Pons (tissue), 1 donor: ENCODE measurements around the gene MLLT3.

Experiments used
- DNase-seq: peaks from one replicate; pipeline ENCODE4 v3.0.0-alpha.2; 2016; ENCODE audit warnings: low spot score

MLLT3 gene

DNA sequence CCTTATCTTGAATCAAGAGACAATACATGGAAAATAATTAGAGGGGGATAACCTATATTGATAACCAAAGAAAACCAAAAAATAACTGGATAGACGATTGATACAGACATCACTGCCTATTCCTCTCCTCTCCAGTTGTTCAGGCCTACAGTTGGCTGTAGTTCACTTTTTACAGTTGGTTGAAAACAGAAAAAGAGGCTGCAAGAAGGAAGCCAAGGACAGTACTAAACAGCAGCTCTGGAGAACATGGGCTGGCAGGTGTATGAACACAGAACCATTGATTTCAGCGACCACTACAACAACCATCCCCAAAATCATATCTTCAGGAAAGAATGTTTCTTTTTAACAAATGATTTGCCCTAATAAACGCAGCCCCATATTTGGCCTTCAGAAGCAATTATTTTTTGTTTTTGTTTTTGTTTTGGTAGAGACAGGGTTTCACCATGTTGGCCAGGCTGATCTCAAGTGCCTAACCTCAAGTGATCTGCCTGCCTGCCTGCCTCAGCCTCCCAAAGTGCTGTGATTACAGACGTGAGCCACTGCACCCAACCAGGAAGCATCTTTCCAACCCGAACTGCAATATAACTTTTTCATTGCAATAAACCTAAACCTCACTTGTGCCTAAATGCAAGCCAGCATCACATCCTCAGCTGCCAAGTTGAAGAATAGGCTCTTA is 64.3 kb downstream of the MLLT3 start:
- no peak for DNase-seq

DNA sequence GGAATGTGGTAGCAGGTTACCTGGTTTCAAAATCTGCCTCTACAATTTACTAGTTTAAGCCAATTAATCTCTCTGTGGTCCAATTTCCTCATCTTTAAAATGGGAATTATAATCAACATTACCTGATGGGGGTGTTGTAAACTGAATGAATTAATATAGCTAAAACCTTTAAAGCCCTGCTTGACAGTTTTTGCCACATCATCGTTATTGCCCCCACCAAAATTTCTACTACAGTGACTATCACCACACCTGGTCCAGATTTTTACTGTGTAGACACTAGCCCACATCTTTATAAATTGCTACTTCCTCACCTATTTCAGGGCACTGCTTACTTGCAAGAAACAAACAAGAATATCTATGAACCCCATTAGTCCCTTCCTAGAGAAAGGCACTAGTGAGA is 65.0 kb downstream of the MLLT3 start:
- no peak for DNase-seq

DNA sequence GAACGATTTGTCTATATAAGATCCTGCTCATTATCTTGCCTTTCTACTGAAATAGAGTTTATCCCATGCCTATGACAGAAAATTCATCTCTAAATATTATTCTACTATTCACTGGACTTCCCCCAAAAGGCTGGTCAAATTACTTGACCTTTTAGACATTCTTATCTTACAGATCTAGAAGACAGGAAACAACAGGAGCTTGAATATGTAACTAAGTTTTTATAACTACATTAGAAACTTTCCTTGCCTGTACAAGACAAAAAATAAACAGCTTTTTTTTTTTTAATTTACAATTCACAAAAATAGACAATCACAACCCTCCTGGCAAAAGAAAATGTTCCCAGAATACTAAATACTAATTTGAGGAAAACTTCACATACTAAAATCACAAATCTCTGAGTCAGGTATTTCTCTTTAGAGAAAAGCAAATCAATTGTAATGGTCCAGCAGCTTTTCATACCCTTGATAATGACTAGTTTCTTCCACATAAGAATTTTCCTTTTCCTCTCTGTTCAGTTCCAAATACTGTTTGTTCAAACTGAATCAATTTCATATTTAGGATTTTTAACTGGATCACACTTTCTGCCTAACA is 68.6 kb downstream of the MLLT3 start:
- no peak for DNase-seq

- DNase-seq: no peak
Observed at GRCh38 chr9:20552874-20553557, 69.3 kb downstream of the MLLT3 start.

DNA sequence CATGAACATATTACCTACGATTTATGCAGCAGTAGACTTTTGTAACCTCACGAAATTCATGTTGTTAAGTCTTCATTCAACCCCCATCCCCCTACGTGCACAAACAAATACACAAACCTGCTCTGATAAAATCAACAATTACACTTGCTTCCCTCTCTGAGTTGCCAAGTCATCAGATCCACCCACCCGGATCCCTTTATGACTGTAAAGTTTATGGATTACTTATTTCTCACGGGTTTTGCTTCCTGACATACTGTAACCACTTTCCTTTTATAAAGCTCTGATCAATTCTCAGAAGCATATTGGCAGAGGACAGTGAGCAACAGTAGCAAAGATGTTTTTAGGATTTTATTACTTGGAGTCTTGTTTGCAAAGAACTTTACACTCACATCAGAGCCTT is 70.5 kb downstream of the MLLT3 start:
- no peak for DNase-seq

GRCh38 chr9:20551236-20551635 is 71.1 kb downstream of the MLLT3 start:
- DNase-seq: no peak

- DNase-seq: no peak
Observed at GRCh38 chr9:20550326-20550725, 72.0 kb downstream of the MLLT3 start.

DNA sequence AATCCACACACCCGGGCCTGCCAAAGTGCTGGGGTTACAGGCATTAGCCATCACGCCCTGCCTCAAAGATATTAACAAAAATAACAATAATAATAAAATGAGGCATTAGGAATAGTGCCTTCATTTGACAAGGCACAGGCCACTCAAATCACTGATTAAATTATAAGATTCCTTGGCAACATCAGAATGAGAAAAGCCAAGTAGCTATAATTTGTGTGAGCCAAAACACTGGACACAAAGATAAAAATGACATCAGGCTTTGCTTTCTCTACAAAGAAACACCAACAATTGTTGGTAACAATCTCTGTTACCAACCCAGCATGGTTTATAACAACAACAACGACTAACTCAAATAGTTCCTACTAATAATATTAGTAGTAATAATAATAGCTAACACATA is 73.2 kb downstream of the MLLT3 start:
- DNase-seq: no peak

DNA sequence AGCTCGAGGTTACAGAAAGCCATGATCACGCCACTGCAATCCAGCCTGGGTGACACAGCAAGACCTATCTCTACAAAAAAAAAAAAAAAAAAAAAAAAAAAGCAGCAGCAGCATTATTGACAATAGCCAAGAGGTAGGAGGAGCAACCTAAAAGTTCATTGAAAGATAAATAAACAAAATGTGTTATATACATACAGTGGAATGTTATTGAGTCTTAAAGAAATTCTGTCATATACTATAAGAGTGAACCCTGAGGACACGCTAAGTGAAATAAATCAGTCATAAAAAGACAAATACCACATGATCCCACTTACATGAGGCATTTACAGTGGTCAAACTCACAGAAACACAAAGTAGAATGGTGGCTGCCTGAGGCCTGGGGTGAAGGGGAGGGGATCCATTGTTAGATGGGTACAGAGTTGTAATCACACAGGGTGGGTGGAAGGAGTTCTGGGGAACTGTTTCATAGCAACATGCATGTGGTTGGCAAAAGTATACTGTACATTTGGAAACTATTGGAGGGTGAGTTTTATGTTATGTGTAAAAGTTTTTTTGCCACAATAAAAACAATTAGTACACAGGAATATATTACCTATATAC is 77.2 kb downstream of the MLLT3 start:
- no peak for DNase-seq

GRCh38 chr9:20540169-20540863 is 82.0 kb downstream of the MLLT3 start:
- DNase-seq: no peak

DNA sequence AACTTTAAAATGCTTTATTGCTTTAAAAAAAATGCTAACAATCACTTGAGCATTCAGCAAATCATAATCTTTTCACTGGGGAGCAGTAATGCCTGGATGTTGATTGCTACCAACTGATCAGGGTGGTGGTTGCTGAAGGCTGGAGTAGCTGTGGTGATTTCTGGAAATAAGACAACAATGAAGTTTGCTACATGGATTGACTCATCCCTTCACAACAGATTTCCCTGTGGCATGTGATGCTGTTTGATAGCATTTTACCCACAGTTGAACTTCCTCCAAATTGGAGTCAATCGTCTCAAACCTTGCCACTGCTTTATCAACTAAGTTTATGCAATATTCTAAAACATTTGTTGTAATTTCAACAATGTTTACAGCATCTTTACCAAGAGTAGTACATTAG is 83.3 kb downstream of the MLLT3 start:
- DNase-seq: no peak

GRCh38 chr9:20538092-20538491 is 84.2 kb downstream of the MLLT3 start:
- no peak for DNase-seq

DNA sequence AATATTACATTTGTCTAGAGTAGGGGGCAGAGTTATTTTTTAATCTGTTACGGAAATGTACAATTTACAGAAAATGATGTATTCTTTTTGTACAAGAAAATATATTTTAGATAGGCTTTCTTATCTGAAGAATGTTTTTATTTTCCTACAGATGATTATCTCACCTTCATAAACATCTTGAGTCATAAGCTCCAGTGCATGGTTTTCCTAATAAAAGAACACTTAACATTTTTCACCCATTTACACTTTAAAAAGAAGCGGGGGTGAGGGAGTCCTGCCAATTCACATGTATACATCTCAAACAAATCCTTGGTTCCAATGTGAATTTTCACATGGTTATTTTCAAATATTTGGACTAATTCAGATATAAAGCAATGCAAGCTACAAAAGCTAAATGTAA is 85.0 kb downstream of the MLLT3 start:
- DNase-seq: no peak

DNA sequence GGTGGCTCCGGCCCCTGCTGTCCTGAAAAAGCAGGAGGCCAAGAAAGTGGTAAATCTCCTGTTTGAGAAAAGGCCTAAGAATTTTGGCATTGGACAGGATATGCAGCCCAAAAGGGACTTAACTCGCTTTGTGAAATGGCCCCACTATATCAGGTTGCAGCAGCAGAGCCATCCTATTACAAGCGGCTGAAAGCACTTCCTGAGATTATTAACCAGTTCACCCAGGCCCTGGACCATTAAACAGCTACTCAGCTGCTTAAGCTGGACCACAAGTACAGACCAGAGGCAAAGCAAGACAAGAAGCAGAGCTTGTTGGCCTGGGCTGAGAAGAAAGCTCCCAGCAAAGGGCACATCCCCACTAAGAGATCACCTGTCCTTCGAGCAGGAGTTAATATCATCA is 89.7 kb downstream of the MLLT3 start:
- DNase-seq: no peak

- DNase-seq: no peak
Observed at GRCh38 chr9:20529837-20530236, 92.5 kb downstream of the MLLT3 start.

DNA sequence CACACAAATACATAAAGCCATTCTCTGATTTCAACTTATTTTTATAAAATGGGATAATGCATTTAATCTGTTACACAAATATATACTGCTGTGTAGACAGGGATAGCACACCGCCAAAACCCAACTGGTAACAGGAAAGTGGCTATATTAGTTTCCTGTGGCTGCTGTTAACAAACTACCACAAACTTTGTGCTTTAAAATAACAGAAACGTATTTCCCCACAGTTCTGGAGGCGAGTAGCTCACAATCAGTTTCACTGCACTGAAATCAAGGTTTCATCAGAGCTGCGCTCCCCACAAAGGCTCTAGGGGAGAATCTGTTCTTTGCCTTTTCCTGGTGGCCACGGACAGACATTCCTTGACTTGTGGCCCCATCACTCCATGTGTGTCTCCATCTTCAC is 94.0 kb downstream of the MLLT3 start:
- DNase-seq: no peak

DNA sequence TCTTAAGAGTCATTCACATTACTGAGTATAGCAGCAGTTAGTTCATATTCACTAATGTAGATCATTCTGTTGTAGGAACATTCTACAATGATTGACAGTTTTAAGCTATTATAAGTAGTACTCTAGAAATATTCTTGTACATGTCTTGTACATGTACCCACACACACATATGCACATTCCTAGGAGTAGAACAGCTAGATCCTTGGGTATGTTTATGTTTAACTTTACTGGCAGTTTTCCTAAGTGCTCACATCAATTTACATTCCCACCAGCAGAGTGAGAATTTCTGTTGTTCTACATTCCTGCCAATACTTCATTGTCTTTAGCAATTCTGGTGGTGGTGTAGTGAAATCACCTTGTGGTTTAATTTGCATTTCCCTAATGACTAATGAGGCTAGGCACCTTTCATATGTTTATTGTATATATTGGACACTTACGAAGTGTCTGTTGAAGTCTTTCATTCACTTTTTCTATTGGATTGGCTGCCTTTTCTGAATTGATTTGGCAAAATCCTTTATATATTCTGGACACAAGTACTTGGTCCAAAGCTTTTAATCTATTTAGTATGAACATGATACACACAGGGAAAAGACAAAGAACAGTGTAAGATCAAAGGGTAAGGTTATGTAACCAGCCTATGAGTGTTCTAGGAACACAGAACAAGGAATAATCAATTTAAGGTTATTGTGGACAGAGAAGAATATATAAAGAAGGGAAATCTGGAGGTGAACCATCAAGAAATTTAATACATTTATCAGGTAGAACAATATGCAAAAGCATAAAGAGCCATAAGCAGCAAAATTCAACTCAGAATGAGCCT is 95.6 kb downstream of the MLLT3 start:
- no peak for DNase-seq

DNA sequence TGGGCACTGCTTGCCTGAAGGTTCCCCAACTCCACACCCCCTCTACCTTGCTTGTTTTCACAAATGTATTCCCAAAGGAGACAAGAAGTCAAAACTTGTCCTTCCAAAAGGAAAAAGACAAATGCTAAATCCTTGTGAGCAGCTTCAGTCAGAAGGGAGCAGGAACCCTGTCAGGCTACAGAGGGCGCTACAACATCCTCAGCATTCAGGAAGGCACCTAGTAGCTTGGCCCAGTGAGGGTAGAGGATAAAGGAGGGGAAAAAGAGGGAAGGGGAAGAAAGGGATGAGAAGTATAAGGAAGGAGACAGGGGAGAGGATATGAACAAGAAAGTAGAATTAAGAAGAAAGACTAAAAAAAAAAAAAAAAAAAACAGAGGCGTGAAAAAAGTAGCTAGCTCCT is 97.5 kb downstream of the MLLT3 start:
- DNase-seq: no peak

GRCh38 chr9:20518737-20519136 is 103.6 kb downstream of the MLLT3 start:
- DNase-seq: no peak

DNA sequence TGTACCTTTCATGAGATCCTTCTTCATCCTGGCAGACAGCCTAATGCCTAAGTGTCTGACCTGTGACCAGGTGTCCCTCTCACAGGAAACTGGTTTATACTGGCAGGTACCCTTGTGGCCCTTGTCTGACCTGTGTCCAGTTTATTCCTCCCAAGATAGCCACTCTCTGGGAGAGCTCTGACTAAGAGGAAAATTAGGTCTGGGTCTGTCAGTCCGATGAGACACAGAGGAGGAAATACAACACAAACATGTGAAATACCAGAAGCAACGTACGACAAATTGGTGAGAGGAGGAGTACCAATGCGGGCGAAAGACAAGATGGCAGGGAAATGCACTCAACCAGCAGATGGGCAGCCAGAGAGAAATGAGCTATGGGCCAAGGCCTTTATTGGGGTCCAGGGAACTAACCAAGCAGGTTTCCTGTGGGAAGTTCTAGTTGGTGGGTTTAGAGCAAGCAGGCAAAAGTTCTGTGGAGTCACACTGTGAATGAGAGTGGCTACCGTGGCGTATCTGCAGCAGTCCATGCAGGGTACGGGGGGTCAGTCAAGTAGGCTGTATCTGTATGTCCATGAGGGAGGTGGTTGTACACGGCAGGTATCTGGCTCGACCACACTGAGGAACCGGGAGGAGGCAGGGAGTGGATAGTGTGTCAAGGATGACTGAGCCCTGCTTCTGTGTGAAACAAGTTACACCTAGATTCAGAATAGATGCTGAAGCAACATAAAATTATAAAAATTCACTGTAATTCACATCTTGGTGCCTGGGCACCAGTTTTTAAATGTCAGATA is 109.0 kb downstream of the MLLT3 start:
- no peak for DNase-seq

GRCh38 chr9:20512636-20513035 is 109.7 kb downstream of the MLLT3 start:
- no peak for DNase-seq
